NCI-H2227 treated with DMSO at 0.1 percent for 48 hours (cell line): ENCODE data around the gene NOA1.
A peak's percentile ranks its signal among the peaks of the same experiment; 100 is the strongest.

Source experiments
- DNase-seq: peaks from one replicate; lab custom pipeline; 2025; lab: John Stamatoyannopoulos, UW

Gene NOA1

GRCh38 chr4:56977321-56978012 lies at the start of gene NOA1:
NOA1 (minus strand) TSS chr4:56977606; CDS start chr4:56977585, 21 bp downstream.
- DNase-seq = peak; percentile 97

- no peak for DNase-seq
Measured at GRCh38 chr4:57023104-57023503, 45.7 kb upstream of the NOA1 start.

- DNase-seq = no peak
Measured at GRCh38 chr4:57020467-57021101, 43.2 kb upstream of the NOA1 start.

- DNase-seq = no peak
Measured at GRCh38 chr4:57018980-57019379, 41.6 kb upstream of the NOA1 start.

GRCh38 chr4:57013543-57014120 lies 36.2 kb upstream of the NOA1 start:
- DNase-seq = no peak

- DNase-seq = no peak
Measured at GRCh38 chr4:56999751-57000150, 22.3 kb upstream of the NOA1 start.

GRCh38 chr4:56995525-56995924 lies 18.1 kb upstream of the NOA1 start:
- DNase-seq = no peak

GRCh38 chr4:56990109-56990905 lies 12.9 kb upstream of the NOA1 start:
- no peak for DNase-seq

GRCh38 chr4:56986952-56987351 lies 9.5 kb upstream of the NOA1 start:
- DNase-seq = no peak

GRCh38 chr4:56986192-56986591 lies 8.8 kb upstream of the NOA1 start:
- DNase-seq = no peak

- no peak for DNase-seq
Measured at GRCh38 chr4:56981795-56982201, 4.4 kb upstream of the NOA1 start.

GRCh38 chr4:56979421-56980072 lies 2.1 kb upstream of the NOA1 start:
- no peak for DNase-seq

GRCh38 chr4:56978750-56979303 lies 1.4 kb upstream of the NOA1 start, which contains the start of gene POLR2B:
POLR2B (plus strand) TSS chr4:56978896; CDS start chr4:56978986, 90 bp downstream.
- peak; percentile 81 for DNase-seq

GRCh38 chr4:56976837-56977320 lies 527 bp downstream of the NOA1 start:
- no peak for DNase-seq

- no peak for DNase-seq
Measured at GRCh38 chr4:56976283-56976836, 1.0 kb downstream of the NOA1 start.

- DNase-seq = no peak
Measured at GRCh38 chr4:56973336-56973735, 4.1 kb downstream of the NOA1 start.

- no peak for DNase-seq
Measured at GRCh38 chr4:56972809-56973208, 4.6 kb downstream of the NOA1 start.

GRCh38 chr4:56972389-56972788 lies 5.0 kb downstream of the NOA1 start:
- no peak for DNase-seq

GRCh38 chr4:56971383-56971782 lies 6.0 kb downstream of the NOA1 start:
- DNase-seq = no peak

GRCh38 chr4:56961107-56961500 lies 16.3 kb downstream of the NOA1 start:
- DNase-seq = no peak

- no peak for DNase-seq
Measured at GRCh38 chr4:56959100-56959499, 18.3 kb downstream of the NOA1 start.
